ENCODE results near the gene BIN2.

BIN2 gene

DNA sequence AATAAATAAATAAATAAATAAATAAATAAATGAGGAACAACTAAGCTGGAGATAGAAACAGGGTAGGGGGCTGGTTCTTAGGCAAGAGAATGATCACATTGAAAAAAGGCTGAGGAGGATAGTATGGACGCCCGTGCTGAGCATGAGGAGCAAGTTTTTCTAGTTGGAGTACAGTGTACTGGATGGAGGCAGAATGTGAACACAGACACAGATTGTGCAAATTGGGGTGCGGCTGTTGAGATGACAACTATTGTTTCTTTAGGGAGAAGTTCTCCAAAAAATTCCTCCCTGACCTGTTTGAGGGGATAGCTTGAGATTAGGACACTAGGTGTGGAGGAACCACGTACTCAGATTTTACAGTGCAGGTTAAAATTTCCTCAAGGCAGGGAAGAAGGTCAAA, 979 bp upstream of the BIN2 start:
- H3K4me3 ChIP-seq (ENCODE audit: low read depth, low read length) = no peak overlapping the region
- no peak for DNase-seq (ENCODE audit: low read depth)
- TF ChIP-seq, protein P1, sequence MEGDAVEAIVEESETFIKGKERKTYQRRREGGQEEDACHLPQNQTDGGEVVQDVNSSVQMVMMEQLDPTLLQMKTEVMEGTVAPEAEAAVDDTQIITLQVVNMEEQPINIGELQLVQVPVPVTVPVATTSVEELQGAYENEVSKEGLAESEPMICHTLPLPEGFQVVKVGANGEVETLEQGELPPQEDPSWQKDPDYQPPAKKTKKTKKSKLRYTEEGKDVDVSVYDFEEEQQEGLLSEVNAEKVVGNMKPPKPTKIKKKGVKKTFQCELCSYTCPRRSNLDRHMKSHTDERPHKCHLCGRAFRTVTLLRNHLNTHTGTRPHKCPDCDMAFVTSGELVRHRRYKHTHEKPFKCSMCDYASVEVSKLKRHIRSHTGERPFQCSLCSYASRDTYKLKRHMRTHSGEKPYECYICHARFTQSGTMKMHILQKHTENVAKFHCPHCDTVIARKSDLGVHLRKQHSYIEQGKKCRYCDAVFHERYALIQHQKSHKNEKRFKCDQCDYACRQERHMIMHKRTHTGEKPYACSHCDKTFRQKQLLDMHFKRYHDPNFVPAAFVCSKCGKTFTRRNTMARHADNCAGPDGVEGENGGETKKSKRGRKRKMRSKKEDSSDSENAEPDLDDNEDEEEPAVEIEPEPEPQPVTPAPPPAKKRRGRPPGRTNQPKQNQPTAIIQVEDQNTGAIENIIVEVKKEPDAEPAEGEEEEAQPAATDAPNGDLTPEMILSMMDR (conservative IDR thresholded peaks at IDR 0.05; ENCODE audit: low read depth, low read length) = no peak

DNA sequence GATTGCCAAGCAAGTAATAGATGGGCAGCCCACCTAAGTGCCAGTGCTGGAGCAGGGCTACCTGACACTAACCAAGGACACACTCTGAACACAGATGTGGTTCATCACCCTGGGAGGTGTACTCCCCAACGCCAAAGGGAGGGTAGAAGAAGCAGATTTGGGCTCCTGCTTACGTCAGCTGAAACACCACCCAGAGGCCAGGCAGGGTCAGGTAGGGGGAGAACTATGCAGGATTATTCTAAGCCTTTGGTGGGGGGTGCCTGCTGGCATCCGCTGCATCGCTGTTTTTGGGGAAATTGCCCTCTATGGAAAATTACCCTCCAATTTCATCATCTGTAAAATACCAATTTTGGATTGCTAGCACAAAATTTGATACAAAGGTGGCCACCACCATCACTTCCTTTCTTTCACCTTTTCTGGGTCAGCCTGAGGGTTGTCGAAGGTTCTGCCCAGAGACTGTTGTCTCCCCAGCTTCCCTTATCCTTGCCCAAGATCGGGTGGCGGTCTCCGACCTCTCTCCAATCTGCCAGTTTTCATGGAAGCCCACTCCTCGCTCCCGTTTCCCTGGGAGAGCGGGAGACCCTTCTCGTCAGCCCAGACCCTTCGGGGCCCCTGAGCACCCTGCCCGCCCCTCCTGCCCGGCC, 535 bp downstream of the BIN2 start:
- TF ChIP-seq, protein P1 (conservative IDR thresholded peaks at IDR 0.05; ENCODE audit: low read depth, low read length) = no peak
- H3K4me3 ChIP-seq (ENCODE audit: low read depth, low read length) = no peak overlapping the region
- DNase-seq (ENCODE audit: low read depth) = no peak

DNA sequence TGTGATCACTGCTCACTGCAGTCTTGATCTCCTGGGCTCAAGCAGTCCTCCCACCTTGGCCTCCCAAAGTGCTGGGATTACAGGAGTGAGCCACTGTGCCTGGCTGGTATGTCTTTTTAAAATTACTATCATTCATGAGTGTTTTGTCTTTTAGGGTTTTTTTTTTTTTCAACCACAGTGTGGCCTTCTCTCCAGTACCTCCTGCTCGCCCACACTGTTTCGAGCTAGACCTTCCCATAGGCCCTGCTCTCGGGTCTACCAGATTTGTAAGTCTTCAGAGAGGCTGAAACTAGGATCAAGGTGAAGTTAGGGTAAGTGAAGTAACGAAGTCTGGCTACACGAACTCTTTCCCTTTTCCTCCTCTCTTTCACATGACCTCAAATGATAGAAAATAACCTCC, 1.5 kb downstream of the BIN2 start:
- no peak for DNase-seq (ENCODE audit: low read depth)
- H3K4me3 ChIP-seq (ENCODE audit: low read depth, low read length) = no peak overlapping the region

DNA sequence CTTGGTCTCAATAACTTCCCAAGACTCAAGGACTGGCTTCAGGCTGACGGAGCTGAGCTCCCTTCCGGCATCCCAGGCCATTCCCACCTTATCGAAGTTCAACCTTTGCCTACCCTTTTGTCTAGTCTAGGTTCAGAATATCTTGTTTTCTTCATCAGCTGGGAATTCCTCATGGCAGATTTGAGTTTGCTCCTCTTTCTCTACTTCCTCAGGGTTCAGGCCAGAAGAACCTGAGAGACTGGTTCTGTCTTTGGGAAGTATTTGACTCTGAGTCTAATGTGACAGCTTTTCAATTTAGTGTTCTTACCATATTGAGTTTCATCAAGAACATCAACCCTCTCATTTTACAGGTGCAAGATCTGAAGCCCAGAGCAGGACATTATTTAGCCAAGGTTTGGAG, 2.1 kb downstream of the BIN2 start:
- no peak for DNase-seq (ENCODE audit: low read depth)
- TF ChIP-seq, protein P1 (conservative IDR thresholded peaks at IDR 0.05; ENCODE audit: low read depth, low read length) = no peak
- H3K4me3 ChIP-seq (ENCODE audit: low read depth, low read length) = no peak overlapping the region

More for the DNA sequence above, 1.5 kb downstream of the BIN2 start:
- TF ChIP-seq, protein P1 (conservative IDR thresholded peaks at IDR 0.05; ENCODE audit: low read depth, low read length) = no peak

DNA sequence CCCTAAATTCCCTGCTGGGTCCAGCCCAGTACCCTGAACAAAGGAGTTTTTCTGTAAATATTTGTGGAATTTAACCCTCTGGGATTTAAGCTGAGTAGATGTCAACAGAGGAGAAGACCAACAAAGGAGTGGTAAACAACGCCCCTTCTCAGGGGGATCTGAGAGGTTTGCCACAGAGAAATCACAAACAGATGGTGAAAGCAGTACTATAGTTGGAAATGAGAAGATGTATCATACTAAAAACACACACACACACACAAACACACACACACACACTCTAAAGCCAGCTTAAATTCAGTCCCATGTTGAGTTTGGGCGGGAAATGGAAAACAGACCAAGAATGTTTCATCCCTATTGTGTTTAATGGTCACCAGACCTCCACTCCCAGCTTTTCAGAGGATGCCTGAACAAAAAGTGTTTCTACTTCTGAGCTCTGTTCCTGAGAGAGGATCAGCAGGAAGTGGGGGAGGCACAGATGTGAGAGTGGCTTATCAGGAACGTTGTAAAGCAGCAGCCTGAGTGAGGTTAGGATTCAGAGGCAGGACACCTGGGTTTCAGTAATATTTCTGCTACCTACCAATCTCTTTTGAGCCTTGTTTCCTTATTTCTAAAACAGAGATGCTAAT, 3.2 kb downstream of the BIN2 start:
- DNase-seq (ENCODE audit: low read depth) = peak; percentile 31
- TF ChIP-seq, protein P1 (conservative IDR thresholded peaks at IDR 0.05; ENCODE audit: low read depth, low read length) = no peak
- no peak overlapping the region for H3K4me3 ChIP-seq (ENCODE audit: low read depth, low read length)

DNA sequence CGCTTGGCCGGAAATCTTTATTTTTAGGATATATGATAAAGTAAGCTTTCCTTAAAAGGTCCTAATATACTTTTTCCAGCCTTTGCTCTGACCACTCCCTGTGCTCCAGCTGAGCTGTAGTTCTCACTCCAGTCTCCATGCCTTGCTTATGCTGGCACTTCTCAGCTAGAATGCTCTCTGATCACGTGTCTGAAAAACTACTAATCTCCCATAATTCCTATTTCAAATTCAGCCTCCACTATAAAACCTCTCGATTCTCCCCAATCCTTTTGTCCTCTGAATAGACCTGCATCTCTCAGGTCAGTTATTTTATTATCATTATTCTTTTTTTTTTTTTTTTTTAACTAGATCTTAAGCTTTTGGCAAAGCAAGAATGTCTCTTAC, 3.7 kb downstream of the BIN2 start:
- no peak overlapping the region for H3K4me3 ChIP-seq (ENCODE audit: low read depth, low read length)
- TF ChIP-seq, protein P1 (conservative IDR thresholded peaks at IDR 0.05; ENCODE audit: low read depth, low read length) = no peak

More for the DNA sequence above, 3.7 kb downstream of the BIN2 start:
- DNase-seq (ENCODE audit: low read depth) = no peak

All from choroid plexus epithelial cell (primary cell).